Forelimb muscle (tissue), 1 donor: ENCODE data around the gene FKBP1A. TPM values are rescaled to one million over a fixed set of nuclear protein-coding genes. Genes with fewer than 3 reads are reported as not detected.
A peak's percentile ranks its signal among the peaks of the same experiment; 100 is the strongest.

Source experiments
- DNase-seq: peaks from one replicate; pipeline ENCODE4 v3.0.0-alpha.2; 2013; ENCODE audit warnings: low read depth
- polyA plus RNA-seq: library from polyadenylated mRNA; unstranded; fragments of 120-200 nt; gene quantifications from one replicate; pipeline ENCODE4 v1.2.1, GENCODE V29; 2013; ENCODE audit not compliant: insufficient read length

Gene FKBP1A
- polyA plus RNA-seq, 1 donor, result 240 TPM

DNA sequence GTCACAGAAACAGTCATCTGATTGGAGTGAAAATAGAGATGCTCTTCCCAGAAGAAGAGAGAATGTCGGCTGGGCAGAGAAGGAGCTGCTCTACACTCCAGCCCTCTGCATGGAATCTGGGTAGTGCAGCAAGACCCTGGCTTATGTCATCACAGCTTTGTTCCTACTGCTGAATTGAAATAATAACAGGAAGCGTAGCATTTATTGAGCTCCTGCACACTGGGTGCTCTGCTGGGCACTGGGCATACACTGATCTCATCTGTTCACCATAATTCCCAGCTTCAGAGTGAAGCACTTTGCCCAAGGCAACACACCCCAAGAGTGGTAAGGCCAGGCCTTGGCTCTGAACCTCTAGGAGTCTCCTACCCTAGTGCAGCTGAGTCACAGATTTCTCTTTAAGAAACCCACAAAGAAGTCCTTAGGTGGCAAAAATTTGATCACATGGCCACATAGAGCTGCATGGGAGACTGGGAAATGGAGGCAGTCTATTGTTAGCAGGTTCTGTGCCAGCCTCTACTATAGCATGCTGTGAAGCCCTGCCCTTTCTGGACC lies 60.0 kb downstream of the FKBP1A start:
- no peak for DNase-seq

DNA sequence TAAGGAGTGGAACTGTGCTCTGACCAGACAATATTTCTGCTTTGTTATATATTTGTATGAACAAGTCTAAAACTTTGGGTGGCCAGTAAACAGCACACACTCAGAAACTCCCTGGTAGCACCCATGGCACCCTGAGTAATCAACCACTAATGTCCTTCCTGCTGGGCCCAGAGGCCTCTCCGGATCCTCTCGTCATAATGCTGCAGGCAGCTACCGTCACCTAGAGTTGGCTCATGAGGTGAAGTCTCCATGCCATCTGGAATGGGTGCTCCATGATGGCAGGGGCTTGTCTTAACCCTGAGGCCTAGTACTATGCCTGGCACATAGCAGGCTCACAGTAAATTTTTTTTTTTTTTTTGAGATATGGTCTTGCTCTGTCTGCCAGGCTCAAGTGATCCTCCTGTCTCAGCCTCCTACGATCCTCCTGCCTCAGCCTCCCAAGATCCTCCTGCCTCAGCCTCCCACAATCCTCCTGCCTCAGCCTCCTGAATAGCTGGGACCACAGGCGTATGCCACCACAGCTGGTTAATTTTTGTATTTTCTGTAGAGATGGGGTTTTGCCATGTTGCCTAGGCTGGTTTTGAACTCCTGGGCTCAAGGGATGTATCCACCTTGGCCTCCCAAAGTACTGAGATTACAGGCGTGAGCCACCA lies 60.9 kb downstream of the FKBP1A start:
- DNase-seq, result no peak

GRCh38 chr20:1331101-1331500 lies 61.8 kb downstream of the FKBP1A start:
- DNase-seq, result no peak

DNA sequence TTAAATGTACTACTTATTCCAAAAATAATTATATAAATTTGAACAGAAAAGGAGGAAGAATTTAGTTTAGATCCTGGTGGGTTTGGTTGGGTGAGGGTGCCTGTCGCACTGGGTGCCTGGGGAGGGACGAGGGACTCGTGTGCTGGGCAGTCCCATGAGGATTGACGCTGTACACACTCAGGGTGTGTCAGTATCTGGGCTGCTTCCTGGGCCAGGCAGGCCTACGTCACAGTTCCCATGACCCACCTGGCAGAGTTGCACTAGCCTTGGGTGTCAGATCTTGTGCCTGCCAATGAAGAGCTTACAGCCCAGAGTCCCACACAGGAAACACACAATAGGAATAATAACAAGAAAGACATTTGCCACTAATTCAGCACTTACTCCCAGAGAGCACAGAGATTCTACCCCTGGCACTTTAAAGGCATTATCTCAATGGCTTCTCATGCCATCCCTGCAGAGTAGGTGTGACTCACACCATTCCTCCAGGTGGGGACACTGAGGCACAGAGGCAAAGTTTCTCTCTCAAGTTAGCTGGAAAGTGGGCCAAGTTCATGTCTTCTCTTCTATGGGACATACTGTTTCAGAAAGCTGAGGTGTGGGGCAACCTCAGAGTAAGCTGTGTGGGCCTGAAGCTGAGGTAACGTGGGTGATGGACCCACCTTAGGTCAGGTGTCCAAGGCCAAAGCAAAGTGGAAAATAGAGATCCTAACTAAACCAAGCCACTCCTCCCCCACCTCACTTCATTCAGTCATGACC lies 62.6 kb downstream of the FKBP1A start:
- no peak for DNase-seq

- no peak for DNase-seq
Observed at GRCh38 chr20:1328680-1329330, 64.0 kb downstream of the FKBP1A start, which contains the start of gene SDCBP2. TSS of gene SDCBP2 (minus strand) at chr20:1329139. CDS start at chr20:1320416, 8,723 bp downstream.

DNA sequence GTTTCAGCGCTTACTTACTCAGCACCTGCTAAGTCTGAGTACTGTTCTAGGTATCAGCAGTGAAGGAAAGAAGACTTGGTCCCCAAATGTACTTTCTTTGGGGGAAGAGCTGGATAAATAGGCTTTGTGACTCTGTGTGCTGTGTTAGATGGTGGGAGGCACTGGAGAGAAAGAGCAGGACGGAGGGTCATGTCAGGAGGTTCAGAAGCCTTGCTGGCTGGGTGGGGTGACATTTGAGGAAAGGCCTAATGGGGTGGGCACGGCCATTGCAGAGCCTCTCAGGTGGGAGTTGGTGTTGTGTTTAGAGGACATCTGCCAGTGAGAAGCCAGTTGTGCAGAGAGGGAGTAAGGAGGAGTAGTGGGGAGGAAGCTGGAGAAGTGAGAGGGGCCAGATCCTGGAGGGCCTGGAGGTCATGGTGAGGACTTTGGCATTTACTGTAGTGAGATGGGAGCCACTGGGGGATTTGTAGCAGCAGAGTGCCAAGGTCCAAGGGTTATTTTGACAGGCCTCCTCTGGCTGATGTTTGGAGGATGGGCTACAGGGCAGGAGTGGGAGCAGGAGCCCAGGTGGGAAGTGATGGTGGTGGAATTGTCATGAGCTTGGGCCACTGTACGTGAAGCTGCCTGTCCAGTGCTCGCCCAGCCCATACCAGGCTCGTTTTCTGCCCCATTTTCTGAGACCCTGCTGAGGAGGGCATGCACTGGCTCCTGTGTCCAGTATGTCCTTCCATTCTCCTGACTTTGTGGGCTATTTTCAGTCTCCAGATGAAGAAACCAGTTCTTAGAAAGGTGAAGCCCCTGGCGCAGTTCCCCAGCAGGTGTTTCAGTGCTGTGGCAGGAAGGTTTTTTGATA lies 64.8 kb downstream of the FKBP1A start:
- no peak for DNase-seq

DNA sequence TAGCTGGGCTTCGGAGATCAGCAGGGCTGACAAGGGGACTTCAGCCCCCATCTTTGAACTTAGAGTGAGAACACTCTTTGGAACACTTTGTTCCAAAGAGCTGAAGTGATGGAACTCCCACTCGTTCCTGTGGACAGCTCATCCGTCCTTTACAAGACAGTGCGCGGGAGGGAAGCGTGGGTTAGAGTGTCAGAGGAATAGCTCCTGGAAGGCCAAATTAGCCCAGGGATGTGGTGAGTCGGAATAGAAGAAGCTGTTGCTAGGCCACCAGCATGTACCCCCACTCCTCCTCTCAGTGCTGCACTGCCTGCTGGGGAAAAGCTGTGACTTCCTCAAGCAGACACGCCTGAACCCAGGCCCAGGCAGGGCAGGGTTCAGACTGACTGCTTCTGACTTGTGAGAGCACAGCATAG lies 65.6 kb downstream of the FKBP1A start:
- no peak for DNase-seq

DNA sequence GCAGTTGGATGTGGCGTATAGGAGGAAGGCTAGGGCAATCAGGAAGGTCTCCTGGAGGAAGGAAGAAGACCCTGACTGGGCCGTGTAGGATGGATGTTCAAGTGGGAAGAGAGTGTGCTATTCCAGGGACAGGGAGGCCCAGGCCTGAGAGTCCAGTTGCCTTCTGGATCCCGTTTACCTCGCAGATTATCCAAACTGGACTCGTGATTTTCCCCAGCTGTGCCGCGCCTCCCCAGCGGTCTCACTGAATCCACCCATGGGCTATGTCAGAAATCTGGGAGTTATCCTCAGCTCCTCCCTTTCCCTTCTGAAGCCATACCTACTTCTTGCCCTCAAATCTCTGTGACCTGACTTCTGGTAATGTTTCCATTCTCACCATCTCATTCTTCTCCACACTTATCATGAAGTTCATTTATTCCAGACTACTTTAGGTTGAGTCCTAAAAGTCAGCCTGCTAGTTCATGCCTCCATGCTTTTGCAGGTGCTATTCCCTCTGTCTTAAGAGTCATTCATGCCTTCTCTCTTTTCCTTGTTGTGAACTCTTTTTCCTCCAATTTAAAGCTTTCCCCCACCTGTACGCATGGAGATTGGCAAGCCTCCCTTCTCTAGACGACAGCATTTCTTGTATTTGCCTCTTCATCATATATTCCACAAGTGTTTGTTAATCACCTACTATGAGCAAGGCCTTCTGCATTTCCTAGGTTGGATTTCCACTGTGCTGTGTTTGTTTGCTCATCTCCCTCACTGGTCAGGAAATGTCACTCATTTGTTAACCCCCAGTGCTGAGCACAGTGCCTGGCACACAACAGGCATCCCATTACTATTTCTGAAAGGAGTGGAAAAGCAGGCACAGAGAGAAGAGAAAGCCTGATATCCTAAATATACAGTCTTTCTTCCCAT lies 66.6 kb downstream of the FKBP1A start:
- DNase-seq, result no peak

DNA sequence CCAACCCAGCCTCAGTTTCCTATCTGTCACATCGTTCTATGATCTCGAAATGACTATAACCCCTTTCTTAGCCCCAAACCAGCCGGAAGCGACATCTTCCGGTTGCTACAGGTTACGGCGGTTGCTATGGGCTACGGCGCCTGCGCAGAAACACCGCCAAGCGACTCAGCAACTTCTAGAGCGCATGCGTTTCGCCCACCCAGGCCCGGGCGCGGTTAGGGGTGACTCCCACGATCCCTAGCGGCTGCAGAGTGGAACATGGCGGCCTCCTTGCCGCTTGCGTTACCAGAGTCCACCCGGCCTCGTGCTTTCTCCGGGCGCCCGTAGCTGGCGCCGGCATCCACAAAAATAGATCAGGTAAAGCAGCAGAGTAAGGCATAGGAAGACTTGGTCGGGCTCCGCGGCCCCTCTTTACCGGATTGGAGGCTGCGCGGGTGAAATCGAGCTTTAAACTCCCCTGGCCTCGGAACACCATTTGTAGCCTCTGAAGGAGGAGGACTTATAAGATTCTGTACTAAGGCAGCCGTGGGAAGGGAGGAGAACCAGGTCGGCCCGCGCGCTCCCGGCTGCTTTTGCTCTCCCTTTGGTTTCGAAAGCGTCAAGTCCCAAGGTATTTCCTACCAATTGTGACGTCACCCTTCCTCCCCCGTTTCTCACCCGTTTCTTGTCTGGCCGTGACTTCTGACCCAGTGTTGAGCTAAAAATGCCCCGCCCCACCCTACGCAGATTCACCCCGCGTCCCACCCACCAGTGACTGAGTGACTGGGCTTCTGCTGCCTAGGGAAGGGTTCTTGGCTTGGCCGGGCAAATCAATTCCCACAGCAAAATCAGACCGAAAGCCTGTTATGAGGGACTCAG lies 67.5 kb downstream of the FKBP1A start:
- peak; percentile 91 for DNase-seq

GRCh38 chr20:1324598-1325172 lies 68.2 kb downstream of the FKBP1A start:
- DNase-seq, result no peak

GRCh38 chr20:1323830-1324597 lies 68.8 kb downstream of the FKBP1A start:
- no peak for DNase-seq

GRCh38 chr20:1323256-1323655 lies 69.6 kb downstream of the FKBP1A start:
- no peak for DNase-seq

DNA sequence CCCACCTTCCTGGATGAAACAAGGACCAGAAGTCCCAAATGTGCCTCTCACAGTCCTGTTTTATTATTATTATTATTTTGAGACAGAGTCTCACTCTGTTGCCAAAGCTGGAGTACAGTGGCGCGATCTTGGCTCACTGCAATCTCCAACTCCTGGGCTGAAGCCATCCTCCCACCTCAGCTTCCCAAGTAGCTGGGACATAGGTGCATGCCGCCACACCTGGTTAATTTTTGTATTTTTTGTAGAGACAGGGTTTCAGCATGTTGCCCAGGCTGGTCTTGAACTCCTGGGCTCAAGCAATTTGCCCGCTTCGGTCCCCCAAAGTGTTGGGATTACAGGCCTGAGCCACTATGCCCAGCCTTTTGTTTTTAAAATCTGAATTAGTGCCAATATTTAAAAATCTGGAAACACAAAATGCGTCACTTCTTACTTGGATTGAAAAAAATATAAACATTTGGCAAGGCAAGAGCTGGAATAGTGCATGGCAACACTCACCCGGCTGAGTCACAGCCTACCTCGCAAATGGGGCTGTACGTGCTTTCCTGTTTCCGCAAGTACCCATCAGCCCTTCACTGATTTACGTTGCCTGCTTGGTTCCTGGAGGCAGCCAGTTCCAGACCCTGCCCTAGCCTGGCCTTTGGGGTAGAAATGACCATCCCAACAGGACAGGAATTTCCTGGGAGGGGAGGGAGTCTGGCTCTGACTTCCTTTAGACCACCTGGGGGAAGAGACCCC lies 70.2 kb downstream of the FKBP1A start:
- DNase-seq, result no peak

DNA sequence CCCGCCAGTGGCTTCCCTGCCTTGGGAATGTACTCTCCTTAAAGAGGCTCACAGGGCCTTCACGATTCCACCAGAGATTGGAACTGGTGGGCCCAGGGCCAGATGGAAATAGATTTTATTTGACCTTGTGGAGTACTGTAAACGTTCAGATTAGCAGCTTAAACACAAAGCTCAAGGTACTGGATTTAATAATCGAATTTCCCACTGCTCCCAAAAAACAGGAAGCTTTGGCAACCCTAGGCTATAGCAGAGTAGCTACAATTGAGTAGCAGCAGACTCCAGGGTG lies 71.3 kb downstream of the FKBP1A start:
- DNase-seq, result no peak

GRCh38 chr20:1320902-1321653 lies 71.8 kb downstream of the FKBP1A start:
- DNase-seq, result no peak

- DNase-seq, result no peak
Observed at GRCh38 chr20:1320016-1320415, 72.8 kb downstream of the FKBP1A start.

DNA sequence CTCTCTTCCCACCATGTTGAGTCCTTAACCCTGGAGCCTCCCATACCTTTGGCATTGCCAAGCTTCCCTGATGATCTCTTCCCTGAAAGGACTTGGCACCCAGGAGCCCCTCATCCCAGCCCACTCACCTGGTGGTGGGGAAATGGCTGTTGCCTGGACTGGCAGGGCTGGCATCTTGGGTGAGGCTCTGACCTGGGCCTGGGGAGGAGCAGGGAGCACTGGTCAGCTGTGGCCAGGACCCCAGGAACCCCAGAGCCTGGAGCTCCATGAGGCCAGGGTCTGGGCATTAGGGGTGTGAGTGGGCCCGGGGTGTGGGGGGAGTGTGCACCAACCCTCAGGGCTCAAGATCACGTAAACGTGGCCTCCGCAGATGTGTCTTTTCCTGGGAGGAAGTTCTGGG lies 73.4 kb downstream of the FKBP1A start:
- no peak for DNase-seq
